NOMO-1 treated with DMSO at 0.1 percent for 48 hours (cell line): ENCODE results near the gene ACO2.
"Not testable (repeated sequence)": the region's sequence is repeated elsewhere in the genome, so short reads cannot be mapped to it uniquely, and the experiment has no call there.

Source experiments
- DNase-seq: peaks from one replicate; lab custom pipeline; 2025; ENCODE audit not compliant: unreplicated experiment; lab: John Stamatoyannopoulos, UW

Gene ACO2

DNA sequence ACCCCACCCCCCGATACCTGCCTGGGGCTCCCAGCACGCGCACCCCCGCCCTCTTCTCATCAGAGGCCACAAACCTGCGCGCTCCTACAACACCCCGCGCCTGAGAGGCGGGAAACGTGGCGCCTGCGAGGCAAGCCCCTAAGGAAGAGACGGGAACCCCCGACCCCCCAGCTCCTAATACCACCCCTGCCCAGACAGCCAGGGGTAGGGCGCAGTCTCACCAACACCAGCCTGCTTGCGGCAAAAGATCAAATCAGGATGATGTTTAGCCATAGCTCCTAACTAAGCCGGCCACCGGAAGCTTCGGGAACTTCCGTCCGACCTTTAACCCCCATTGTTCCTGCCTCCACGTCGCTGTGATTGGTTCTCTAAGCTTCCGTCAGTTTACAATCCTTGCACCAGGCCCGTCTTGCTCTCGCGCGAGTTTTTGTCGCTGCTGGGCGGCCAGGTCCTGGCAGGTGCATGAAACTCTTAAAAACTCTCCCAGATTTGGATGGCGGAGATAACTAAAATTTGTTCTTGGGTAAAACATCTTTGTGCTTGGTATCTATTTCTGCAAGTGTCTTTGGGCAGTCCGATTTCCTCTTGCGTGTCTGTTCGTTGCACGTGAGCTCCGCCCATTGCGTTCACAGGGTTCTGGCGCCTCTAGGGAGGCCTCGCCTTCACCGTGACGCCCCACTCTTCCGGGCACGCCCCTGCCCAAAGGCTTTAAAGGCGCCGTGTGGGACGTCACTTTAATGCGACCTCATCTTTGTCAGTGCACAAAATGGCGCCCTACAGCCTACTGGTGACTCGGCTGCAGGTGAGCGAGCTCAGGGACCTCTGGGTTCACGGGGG is at the start of gene ACO2, which contains the start of gene PHF5A:
Gene ACO2 (plus strand): TSS at position 737 of the 837 bp plus-strand sequence. CDS start 30 bp downstream, at position 767.
Gene PHF5A (minus strand): TSS at position 312 of the 837 bp plus-strand sequence. CDS start 39 bp downstream, at position 273.
- DNase-seq = peak; percentile 99

DNA sequence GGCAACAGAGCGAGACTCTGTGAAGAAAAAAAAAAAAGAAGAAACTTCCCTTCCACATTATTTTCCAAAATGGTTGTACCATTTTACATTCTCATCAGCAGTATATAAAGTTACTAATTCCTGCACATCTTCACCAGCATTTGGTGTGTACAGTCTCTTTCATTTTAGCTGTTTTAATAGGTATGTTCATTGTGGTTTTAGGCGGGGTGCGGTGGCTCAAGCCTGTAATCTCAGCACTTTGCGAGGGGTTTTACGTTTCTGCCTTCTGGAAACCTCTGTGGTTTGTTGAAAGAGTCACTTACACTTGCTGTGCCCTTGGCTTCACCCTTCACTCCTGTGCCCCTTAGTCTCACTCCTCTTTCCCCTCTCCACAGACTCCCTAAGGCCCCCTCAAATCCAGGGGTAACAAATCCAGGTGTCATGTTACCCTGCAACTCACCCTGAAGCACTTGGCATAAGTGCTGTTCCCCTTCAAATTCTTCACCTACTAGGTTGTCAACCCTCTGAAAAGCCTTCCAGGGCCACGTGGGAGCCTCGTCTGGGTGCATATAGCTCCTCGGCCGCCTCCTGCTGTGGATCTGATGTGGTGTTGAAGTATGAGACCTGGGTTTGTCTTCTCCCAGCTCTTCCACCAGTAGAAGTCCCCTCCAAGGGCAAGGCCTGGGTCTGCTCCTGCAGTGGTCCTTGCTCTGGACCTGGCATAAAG is 43.1 kb upstream of the ACO2 start:
- DNase-seq = no peak

DNA sequence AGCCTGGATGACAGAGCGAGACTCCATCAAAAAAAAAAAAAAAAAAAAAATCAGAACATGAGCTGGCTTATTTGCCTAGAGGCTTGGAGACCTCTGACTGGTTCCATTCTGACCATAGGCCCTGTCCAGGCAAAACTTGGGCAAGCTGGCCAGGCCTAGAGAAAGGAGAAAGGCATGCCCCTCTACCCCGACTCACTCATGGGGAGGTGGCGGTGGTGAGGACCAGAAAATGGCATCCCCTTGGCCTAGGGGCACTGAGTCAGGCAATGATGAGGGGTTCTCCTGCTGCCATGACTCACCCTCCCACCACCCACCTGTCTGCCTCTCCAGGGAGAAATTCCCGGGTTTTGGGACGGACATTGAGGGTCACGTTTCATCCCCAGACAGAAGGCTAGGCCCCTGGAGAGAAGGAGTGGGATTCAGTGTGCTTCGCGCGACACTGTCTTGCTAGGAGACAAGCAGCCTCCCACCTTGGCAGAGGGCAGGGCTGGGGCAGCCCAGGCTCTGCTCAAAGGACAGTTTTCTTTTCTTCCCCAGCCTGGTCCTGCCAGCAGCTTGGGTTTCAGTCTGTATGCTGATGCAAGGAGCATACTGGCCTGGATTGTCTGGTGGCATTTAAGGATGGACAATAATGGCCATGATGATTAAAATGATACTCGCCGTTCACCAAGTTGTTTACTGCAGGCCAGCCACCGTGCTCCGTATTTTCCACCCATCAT is 39.5 kb upstream of the ACO2 start:
- DNase-seq = no peak

DNA sequence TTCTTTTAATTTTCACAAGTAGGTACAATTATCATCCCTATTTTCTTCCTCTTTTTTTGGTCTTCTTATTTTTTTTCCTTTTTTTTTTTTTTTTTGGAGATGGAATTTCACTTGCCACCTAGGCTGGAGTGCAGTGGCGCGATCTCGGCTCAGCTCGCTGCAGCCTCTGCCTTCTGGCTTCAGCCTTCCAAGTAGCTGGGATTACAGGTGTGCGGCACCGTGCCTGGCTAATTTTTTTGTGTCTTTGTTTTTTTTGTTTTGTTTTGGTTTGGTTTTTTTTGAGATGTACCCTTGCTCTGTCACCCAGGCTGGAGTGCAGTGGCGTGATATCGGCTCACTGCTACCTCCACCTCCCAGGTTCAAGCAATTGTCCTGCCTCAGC is 39.0 kb upstream of the ACO2 start:
- no peak for DNase-seq

DNA sequence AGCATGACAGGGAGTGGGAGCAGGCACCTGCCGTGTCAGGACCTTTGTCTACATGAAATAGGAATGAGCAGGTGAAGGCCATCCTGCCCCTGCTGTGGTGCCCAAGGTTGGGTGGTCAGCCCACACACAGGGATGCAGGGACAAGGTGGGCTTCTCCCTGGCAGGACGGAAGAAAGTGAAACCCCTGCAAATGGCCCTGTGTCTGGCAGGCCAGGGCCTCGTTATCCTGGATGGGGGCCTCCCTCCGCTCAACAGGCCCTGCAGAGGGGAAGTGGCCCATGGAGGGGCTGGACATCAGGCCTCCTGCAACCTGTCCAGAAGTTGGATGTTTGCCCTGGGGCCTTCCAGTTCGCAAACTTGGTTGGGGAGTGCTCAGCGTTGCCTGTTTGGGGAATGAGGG is 37.3 kb upstream of the ACO2 start:
- no peak for DNase-seq

GRCh38 chr22:41433480-41433879 is 35.4 kb upstream of the ACO2 start:
- DNase-seq = not testable (repeated sequence)

- not testable (repeated sequence) for DNase-seq
Observed at GRCh38 chr22:41434361-41435003, 34.4 kb upstream of the ACO2 start.

GRCh38 chr22:41435560-41435959 is 33.4 kb upstream of the ACO2 start:
- DNase-seq = no peak

GRCh38 chr22:41436322-41437113 is 32.4 kb upstream of the ACO2 start:
- no peak for DNase-seq

DNA sequence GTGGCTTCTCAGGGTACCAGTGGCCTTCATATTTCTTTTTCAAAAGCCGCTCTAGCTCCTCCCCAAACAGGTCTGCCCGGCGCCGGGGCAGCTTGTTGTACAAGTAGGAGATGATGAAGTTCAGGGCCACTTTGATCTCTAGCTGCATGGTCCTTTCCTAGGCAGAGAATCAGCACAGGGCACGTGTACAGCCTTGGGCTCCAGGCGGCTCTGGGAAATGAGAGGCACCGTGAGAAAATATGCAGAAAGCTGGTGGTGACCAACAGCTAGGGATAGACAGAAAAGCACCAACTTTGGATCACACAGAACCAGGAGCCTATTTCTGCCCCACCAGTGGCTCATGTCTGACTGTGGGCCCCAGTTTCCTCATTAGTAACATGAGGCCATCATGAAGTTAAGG is 31.7 kb upstream of the ACO2 start:
- no peak for DNase-seq

DNA sequence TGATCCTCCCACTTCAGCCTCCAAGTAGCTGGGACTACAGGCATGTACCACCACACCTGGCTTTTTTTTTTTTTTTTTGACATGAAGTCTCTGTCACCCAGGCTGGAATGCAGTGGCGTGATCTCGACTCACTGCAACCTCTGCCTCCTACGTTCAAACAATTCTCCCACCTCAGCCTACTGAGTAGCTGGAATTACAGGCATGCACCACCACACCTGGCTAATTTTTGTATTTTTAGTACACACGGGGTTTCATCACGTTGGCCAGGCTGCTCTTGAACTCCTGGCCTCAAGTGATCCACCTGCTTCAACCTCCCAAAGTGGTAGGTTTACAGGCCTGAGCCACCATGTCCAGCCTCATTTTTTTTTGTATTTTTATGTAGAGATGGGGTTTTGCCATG is 28.4 kb upstream of the ACO2 start:
- DNase-seq = not testable (repeated sequence)

GRCh38 chr22:41442240-41442792 is 26.6 kb upstream of the ACO2 start:
- DNase-seq = no peak

DNA sequence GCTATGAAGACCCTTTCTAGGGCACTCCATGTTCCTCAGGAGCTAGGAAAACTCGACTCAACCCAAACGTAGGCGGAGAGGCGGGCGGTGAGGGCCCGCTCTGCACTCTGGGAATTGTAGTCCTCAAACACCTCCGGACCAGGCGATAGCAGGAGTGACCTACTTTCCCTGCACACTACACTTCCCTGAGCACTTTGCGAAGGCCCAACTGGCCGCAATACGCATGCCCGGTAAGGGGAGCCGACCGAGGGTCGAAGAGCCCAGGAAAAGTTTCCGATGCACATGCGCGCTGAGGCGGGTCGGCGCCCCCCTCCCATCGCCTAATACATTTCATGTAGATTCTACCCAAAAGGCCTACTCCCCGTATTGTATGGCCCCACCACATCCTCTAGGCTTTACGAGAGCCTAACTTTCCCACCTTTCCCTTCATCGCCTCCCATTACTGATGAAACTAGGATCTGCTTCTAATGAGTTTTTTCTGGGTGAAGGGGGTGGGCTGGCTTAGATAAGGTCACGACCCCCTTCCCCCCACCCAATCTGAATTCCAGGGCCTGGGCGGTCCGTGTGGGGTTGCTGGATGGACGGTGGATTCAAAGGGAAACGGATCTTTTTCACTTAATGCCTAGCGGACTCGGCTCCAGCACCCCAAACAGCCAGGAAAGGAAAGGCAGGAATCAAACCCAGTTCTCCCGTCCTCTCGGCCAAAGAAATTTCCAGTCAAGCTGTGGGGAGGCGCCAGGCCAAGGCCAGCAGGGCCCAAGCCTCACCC is 24.4 kb upstream of the ACO2 start:
- peak; percentile 86 for DNase-seq

DNA sequence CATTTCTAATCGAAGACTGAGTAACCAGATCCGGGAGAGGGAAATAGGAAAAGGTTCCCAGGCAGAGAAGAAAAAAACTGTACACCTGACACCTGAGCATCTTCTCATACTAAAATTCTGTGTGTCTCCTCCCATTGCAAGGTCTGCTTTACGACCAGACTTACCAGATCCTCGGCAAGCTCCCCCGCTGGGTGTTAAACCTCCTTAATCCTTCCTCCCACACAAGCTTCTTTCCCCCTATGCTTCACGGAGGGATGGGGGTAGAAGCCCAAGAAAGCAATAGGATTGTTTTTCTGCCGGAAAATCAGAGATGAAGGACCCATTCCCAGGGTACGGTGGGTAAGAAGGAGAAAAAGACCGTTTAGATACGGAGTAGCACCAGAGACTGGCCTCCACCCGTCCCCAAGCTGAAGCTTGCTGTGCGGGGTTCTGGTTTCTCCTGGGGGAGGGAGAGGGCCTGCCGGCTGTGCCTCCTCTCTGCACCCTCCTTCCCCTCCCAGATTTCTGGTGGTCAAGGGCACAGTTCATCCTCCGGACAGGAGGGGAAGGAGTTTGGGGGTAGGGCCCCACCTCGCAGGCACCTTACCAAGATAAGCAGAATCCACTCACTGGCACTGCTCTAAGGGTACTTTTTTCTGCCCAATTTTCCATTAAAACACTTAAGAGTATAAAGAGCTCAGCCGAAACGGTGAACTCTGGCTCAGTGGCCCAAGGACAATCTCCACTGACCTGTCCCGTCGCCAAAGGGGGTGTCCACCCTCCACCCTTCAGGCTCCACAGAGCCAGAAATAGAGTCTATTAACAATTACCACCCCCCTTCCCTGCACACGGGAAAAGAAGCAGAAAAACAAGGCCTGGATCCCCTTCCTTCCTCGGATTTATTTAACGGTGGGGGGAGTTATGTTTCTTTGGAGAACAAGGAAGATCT is 23.5 kb upstream of the ACO2 start:
- DNase-seq = peak; percentile 14

DNA sequence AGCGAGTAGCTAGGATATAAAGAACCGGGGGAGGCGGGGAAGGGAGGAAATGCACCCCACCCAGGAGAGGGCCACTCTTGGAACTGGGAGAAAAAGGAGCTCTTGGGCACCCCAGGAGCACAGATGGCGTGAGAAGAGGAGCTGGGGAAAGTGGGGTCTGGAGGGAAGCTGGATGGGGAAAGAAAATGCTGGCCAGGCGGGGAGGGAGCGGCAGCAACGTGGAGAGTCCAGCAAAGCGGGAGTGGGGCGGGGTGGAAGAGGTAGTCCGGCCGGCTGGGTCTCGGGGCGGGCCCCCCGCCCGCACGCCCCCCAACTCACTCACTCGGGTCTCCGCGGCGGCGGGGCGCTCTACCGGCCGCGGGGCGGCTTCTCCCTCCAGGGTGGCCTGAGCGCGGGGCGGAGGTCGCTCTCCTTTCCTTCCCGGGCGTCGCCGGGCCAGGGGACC is 22.8 kb upstream of the ACO2 start:
- DNase-seq = no peak

DNA sequence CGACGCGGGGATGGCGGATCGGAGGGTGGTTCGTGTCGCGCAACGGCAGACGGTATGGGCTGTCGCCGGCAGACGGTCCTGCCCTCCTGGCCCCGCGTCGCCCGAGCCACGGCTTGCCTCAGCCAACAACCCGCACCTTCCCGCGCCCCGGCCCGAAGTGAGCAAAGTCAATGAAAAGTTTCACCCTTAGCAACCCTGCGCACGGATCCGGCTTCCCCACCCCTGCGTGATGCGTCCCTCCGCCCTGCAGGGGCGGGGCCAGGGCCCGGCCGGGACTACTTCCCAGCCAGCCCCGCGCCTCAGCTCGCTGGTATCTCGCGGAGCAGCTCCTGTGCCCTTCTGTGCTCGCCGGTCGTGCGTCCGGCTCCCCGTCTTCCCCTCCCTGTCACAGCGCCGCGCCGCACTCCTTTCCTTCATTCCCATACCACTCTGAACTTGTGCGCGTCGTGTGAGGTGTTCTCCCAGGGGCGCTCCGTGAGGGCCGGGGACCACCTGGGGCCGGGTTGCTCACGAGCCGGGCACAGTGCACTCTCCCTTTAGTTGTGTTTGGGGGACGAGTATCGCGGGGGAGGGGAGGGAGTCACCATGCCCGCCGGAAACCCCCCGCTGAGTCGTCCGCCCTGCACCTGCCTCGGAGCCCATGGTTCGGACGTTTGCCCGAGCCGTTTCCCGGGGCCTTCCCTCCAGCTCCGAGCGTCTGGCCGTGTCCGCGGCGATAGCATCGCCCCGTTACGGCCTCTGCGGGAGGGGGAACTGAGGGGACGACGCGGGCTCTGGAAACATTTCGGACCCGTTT is 22.1 kb upstream of the ACO2 start, which contains the start of gene TOB2:
Gene TOB2 (minus strand): TSS at position 163 of the 796 bp plus-strand sequence. CDS start 9,456 bp downstream, outside the sequence.
- peak; percentile 93 for DNase-seq
